GM19328 (cell line): ENCODE data around the gene BEST3.
"Not testable (repeated sequence)": the region's sequence is repeated elsewhere in the genome, so short reads cannot be mapped to it uniquely, and the experiment has no call there.

Experiments
- ATAC-seq: cut with Tn5 transposase; IDR thresholded peaks from one replicate; pipeline ENCODE4 v1.9.1; 2021; ENCODE audit warnings: mild to moderate bottlenecking, moderate library complexity; ENCODE audit not compliant: unreplicated experiment

The BEST3 gene

DNA sequence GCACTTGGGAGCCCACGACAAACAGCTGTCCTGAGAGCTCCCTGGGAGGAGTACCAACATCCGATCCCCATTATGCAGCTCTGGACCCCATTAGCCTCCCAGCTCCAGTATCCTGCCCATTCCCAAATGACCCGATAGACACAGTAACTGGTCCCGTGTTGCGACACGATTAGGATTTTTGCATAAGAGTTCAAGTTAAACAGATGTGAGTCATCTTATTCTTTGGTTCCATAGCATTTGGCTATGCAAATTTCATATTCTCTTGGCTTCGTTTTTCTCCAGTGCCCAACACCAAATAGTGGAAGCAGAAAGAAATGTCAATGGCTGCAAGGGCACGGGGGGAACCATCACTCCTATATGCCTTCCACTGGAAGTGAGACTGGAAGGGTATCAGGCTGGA lies 45.4 kb downstream of the BEST3 start:
- no peak for ATAC-seq

DNA sequence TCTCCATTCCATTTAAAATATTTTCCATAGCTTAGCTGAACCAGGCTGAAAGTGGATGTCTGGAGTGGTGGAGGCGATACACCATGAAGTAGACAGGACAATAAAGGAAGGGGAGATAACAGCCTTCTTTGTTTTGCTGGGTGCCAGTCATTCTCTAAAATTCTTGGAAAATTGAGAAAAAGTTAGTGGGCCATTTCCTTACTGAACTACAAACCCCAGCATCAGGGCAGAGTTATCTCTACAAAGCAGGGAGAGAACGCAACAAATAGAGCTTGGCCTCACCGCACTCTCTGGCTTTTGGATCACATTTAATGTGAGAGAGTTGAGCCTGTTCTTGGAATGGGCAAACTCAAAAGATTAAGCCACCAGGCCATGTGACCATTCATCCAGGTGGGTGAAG lies 47.2 kb downstream of the BEST3 start:
- no peak for ATAC-seq

DNA sequence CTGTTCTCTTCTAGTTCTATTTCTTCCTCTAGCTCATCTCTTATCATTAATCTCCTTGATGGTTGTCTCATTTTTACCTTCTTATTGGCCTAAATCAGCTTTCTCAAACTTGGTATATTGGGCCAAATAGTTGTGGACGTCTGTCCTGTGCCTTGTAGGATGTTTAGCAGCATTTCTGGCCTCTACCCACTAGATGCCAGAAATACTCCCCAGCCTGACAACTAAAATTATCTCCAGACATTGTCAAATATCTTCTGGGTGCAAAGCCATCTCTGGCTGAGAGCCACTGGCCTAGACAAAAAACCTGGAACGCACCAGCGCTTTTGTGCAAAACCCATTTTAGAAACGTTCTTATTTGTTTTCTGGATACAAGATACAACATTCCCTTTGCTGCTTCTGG lies 49.6 kb downstream of the BEST3 start:
- ATAC-seq = no peak

DNA sequence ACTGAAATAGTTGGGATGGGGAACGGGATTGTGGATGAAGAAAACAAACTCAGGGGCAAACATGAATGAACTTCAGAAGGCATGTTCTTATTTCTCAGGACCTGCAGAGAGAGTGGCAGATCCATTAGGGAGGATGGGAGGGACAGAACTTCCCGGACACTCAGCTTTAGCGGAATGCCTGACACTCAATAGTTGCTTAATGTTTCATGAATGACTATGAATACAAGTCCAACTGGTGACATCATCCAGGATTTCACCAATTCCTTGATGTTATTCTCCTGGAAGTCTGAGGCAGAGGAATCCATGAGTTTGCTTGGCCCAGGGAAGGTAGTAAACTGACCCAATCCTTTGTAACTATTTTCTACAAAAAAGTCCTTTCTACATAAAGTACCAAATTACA lies 50.6 kb downstream of the BEST3 start:
- no peak for ATAC-seq

DNA sequence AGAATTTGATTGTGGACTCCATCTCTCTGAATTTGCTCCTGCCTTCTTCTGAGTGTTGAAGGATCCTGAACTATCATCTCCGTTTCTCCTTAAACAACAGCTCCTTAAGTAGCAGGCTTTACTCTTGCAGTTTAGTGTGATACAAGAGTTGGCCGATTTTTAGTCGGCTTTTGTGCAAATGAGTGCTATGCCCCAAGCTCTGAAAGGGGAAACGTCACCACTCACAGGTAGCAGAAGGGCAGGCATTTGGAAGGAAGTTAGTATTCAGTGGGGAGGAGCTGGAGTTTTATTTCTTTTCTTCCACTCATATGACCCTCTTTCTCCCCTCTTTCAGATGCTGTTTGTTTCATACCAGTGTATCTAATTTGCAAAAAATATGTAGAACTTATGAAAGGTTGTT lies 51.9 kb downstream of the BEST3 start:
- no peak for ATAC-seq

DNA sequence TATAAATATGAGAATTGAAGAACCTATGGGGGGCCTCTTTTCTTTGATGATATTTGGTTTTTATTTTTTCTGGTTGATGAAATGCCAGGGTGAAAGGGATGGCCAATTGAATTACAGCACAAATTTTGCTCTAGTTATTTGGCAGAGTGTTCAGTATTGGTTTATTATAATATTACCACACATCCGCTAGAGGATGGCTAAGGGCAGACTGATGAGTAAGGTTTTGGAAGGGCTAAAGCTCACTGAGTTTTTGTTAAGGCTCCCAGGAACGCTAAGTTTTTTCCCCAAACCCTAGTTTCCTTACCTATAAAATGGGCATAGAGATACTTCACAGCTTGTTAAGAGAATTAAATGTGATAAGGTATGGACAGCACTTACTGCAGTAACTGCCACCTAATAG lies 54.1 kb downstream of the BEST3 start:
- ATAC-seq = no peak

DNA sequence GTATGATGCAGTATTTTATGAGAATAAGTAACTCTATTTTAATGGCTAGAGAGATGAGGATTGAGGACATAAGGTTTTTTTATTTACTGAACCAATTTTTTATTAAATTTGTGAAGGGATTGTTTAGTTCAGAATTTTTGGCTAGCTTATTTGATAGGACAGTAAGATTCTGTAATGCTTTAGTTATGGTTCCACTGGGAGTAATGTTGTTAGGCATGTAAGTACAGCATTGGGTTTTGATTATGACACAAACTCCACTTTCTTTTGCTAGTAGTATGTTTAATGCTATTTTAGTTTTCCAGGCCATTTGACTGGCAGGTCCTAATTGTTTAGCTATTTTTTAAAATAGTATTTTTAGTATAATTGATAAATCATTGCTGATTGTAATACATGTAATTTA lies 54.6 kb downstream of the BEST3 start:
- no peak for ATAC-seq

DNA sequence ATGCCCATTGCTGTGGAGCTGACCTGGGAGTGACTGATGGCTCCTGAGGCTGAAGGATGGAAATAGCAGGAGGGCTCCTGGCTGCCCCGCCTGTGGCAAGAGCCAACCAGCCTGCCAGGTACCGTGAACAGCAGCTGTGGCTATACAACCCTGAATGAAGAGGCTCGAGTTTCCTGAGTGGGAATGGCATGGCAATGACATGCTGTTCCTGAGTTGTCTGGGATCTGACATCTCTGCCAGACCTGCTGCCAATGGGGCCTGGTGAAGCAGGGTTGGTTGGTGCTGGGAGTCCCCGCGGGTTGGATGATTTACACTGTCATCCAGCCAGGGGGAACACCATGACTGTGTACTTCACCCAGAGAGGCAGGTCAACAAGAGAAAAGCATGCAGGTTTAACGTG lies 56.6 kb downstream of the BEST3 start:
- ATAC-seq = no peak

DNA sequence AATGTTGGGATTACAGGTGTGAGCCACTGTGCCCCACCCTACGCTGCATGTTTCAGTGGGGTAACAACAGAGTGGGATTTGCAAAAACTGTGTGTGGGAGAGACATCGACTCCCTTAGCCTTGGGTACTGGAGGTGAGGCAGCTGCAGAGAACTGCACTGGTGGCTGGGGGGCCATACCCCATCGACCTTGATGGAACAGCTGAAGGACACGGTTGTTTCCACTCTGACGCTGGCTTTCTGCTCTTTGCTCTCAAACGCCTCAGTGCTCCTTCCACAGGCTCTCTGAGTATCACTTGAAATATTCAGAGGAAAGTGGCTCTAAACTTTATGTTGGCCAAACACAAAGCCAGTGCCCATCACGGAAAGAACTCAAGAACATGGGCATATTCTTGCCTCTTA lies 57.6 kb downstream of the BEST3 start:
- no peak for ATAC-seq

DNA sequence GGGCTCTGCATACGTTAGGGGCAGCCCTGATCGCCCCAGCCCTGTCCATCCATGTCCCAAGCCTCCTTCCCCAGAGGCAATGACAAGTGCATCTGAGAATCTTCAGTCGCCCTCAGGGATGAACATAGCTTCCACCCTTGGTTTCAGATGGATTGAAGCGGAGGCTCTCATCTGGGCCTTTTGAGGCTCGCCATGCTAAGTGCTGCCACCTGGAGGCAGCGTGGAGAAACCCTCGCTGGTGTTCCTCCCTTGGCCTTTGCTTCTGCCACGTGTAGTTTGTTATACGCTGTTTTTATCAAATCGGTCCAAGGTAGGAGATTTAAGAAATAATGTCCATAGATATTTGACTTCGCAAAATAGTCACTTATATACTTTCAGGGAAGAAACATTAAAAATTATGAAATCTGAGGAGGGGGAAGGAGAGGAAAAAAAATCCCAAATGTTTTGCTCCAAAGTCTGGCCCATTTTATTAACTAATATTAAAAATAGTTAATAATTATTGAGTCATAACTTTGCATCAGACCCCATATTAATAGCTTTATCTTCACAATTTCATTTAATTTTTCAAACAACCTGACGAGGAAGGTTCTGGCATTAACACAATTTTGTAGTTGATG lies 59.6 kb downstream of the BEST3 start:
- no peak for ATAC-seq

DNA sequence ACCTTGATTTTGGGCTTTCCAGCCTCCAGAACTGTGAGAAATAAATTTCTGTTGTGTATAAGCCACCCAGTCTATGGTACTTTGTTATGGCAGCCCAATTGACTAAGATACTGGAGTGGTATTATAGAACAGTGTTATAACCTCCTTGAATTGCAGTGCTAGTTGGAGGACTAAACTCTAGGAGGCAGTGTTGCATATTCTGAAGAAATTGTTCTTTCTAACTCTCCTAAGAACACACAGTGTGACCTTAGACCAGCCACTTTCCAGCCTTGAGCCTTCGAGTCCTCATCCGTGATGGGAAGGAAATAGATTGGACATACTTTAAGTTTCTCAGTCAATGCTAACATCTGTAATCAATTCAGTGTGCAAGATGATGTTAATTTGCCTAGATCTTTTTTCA lies 66.0 kb downstream of the BEST3 start:
- ATAC-seq = no peak

DNA sequence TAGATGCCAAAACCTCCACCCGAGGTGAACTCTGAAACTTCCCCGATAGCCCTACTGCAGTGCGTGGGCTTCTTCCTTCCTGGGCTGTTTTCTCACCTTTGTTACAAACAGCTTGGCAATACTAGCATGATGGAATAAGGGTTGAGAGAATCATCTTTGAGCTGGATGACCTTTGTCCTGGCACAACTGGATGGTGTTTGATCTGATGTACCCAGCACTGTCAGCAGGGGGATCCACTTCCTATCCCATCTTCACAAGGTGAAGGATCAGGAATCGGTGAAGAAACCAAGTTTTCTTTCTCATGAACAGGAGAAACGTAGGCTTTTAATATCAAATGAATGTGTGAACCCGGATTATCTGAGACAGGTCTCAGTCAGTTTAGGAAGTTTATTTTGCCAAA lies 68.9 kb downstream of the BEST3 start:
- no peak for ATAC-seq

DNA sequence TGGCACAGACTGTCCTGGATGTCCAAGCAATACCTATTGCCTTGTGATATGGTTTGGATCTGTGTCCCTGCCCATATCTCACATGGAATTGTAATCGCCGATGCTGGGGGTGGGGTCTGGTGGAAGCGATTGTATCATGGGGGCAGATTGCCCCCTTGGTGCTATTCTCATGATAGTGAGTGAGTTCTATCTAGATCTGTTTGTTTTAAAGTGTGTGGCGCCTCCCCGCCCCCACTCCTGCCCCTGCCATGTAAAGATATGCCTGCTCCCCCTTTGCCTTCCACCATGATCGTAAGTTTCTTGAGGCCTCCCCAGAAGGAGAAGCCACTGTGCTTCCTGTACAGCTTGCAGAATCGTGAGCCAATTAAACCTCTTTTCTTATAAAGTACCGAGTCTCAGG lies 71.6 kb downstream of the BEST3 start:
- no peak for ATAC-seq

DNA sequence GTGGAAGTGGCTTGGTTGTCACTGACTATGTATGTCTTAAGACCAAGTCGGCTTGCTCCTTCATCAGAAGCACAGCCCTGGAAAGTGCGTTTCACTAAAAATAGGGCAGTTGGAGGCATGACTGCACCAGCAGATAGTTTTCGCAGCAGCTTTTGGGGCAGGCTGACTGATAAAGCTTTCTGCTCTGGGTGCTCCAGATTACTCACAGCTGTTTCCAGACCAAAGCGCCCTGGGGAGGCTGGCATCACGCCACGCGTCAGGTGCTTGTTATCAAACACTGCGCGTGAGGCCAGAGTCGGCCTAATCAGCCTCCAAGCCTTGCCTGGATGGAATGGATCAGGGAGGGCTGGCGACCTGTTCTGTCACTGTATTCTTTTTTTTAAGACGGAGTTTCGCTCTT lies 75.1 kb downstream of the BEST3 start:
- no peak for ATAC-seq

DNA sequence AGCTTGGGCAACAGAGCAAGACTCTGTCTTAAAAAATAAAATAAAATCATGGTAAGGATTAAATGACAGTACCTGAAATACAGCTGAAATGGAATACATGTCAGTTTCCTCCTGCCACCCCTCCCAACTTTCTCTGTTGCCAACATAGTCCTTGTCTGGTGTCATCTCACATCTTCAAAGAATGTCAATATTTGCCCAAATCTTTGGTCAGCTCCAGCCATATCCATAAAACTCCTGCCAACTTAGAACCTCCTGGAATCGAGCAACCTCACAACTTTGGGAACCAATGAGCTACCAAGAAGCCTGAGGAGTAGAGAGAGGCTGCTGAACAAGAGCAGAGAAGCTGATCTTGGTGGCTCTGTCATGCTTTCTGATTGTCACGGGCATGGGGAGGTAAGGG lies 77.6 kb downstream of the BEST3 start:
- no peak for ATAC-seq

DNA sequence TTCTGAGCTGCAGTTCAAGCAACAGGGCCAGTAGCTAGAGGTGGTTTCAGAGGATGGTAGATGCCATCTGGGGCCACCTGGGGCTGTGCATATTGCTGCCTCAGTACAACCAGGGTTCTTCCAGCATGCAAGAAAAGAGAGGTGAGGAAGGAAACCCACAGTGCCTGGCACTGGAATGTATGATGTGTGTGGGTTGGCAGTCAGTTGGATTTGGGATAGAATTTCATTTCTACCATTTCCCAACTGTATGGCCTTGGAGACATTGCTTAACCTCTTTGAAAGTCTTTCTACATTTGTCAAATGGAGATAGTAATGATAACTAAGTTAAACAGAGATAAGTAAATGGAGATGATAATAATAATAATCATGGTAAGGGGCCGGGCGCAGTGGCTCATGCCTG lies 78.2 kb downstream of the BEST3 start:
- no peak for ATAC-seq

DNA sequence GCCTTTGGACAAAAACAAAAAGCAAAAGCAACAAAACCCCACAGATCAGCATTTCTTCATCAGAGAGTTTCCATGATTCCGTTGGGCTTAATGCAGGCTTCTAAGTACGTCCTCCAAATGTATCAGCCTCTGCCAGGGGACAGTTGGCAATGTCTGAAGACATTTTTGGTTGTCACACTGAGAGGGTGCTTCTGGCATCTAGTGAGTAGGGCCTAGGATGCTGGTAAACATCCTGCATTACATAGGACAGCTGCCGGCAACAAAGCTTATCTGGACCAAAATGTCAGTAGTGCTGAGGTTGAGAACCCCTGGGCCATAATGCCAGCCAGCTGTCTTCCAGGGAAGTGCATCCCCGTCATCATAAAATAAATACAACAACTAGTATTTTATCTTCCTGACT lies 79.0 kb downstream of the BEST3 start:
- ATAC-seq = no peak

DNA sequence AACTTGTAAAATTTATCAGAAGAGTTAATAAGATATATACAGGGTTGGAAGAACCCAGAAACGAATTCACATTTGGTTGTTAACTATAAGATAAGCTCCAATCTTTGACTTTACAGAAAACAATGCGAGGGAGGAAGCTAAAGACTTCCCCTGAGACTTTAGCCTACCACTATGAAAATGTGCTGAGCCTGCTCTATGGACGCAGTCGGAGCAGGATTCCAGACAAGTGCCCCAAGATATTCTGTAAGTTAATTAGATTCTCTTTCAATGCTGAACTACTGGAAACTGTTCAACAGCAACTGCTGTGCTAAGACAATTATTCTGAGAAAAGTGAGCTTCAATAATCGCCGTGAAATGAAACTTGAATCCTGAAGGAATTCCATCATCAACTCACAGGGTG lies 80.1 kb downstream of the BEST3 start:
- no peak for ATAC-seq

DNA sequence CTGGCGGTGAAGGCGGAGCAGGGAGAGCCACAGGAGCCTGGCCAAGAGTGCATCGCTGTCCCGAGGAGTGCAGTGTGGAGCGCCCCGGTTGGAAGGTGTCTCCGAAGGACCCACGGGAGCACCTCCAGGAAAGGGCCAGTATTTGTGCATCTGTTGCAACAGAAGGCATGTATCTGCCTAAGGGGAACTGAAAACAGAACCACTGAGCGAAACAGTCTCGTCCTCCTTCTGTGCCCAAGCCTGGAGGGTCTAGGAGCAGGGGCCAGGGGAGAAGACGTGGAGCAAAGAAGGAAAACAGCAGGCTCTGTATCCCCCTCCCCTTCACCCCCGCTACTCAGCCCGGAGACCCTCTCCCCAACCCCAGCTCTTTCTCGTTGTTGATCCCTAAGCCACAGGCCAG lies 83.1 kb downstream of the BEST3 start:
- ATAC-seq = no peak

DNA sequence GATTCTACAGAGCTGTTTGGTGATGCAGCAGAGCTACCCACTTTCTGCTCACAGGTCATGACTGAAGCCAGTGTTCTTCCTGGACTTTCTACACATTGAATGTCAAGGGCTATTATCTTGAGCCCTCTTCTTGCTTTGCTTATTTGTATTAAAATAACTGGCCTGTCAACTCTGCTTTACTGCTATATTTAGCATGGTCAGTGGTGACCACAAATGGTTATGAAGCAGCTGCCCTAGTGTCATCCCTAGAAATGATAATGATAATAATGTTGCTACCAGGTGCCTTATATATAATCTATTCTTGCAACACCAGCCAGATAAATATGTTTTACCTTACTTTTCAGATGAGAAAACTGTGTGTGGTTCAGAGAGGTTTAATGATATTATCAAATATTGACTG lies 85.8 kb downstream of the BEST3 start:
- no peak for ATAC-seq

DNA sequence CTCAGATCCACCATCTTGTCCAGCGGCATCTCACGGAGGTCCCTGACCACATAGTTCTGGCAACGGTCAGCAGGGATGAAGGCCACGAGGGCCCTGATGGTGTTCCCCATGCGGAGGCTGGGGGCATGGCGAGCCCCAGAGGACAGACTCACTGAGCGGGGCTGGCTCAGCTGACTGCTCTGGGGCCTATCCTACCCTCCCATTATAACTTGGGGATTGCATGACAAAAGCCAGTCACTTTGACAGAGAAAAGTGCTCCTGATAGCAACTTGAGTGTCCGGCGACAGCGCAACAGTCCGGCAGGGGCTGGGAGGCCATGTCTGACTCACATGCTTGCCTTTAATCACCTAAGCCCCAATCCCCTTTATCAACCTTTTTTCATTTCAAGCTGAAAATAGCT lies 88.4 kb downstream of the BEST3 start, which contains the start of gene LRRC10:
TSS of gene LRRC10 (minus strand) at position 179 of the 400 bp plus-strand sequence. CDS start at position 110, 69 bp downstream.
- ATAC-seq = no peak

DNA sequence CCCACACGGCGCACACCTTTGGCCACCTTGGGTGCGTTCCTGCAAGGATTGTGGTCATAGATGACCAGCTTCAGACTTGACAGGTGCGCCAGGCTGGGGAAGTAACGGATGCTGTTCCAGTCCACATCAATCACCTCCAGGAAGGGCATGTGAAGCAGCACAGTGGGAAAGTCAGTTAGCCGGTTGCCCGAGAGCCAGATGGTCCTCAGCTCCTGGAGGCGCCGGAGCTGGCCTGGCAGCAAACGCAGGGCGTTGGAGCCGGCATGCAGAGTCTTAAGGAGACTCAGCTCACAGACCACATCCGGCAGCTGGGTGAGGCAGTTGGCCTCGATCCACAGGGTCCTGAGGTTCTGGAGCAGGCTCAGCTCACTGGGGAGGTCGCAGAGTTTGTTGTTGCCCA lies 89.0 kb downstream of the BEST3 start:
- ATAC-seq = no peak

DNA sequence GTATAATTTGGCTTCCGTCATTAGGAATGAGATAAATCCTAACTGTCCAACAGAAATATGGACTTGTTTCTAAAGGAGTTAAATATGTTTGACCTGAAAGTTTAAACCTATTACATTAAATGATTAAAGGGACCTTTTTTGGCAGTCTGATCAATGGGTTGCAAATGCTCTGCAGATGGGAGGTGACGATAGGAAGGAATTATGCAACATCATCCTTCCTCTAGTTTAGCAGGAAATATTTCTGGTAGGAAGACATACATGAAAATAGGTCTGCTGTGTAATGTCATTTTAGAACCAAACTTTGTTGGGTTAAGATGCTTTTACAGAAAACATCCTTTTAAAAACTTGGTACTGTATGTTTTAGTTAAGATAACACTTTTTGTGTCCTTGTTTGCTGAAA lies 91.0 kb downstream of the BEST3 start:
- ATAC-seq = no peak

DNA sequence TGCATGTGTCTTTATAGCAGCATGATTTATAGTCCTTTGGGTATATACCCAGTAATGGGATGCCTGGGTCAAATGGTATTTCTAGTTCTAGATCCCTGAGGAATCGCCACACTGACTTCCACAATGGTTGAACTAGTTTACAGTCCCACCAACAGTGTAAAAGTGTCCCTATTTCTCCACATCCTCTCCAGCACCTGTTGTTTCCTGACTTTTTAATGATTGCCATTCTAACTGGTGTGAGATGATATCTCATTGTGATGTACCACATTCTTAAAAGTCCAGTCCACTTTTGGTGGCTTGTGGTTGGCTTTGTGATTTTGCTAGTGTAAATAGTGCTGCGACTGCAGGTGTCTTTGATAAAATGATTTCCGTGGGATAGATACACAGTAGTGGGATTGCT lies 94.8 kb downstream of the BEST3 start:
- not testable (repeated sequence) for ATAC-seq
